GM12875 (cell line): ENCODE measurements around the gene SMAP1.
"Not testable (repeated sequence)": the region's sequence is repeated elsewhere in the genome, so short reads cannot be mapped to it uniquely, and the experiment has no call there.

Experiments
- H3K4me3 ChIP-seq: one replicate; pipeline ENCODE4 v1.5.1; 2011; ENCODE audit warnings: low read depth, low read length, control low read depth
- TF ChIP-seq, protein P1 (sequence below): IDR thresholded peaks from 2 replicates; pipeline ENCODE4 v1.5.1; 2011; ENCODE audit warnings: low read depth, mild to moderate bottlenecking, control low read depth, inconsistent platforms, low read length, moderate library complexity, borderline replicate concordance; ENCODE audit not compliant: insufficient read depth

SMAP1 gene

DNA sequence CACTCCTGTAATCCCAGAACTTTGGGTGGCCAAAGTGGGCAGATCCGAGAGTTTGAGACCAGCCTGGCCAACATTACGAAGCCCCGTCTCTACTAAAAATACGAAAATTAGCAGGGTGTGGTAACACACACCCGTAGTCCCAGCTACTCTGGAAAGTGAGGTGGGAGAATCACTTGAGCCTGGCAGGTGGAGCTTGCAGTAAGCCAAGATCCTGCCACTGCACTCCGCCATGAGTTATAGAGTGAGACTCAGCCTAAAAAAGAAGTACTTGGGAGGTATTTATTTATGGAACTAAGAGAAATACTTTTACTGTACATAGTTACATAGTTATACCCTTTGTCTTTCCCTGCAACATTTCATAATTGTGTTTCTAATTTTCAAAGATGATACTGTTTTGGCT, 67.8 kb downstream of the SMAP1 start:
- H3K4me3 ChIP-seq = no peak overlapping the region
- TF ChIP-seq, protein P1, sequence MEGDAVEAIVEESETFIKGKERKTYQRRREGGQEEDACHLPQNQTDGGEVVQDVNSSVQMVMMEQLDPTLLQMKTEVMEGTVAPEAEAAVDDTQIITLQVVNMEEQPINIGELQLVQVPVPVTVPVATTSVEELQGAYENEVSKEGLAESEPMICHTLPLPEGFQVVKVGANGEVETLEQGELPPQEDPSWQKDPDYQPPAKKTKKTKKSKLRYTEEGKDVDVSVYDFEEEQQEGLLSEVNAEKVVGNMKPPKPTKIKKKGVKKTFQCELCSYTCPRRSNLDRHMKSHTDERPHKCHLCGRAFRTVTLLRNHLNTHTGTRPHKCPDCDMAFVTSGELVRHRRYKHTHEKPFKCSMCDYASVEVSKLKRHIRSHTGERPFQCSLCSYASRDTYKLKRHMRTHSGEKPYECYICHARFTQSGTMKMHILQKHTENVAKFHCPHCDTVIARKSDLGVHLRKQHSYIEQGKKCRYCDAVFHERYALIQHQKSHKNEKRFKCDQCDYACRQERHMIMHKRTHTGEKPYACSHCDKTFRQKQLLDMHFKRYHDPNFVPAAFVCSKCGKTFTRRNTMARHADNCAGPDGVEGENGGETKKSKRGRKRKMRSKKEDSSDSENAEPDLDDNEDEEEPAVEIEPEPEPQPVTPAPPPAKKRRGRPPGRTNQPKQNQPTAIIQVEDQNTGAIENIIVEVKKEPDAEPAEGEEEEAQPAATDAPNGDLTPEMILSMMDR = no peak

DNA sequence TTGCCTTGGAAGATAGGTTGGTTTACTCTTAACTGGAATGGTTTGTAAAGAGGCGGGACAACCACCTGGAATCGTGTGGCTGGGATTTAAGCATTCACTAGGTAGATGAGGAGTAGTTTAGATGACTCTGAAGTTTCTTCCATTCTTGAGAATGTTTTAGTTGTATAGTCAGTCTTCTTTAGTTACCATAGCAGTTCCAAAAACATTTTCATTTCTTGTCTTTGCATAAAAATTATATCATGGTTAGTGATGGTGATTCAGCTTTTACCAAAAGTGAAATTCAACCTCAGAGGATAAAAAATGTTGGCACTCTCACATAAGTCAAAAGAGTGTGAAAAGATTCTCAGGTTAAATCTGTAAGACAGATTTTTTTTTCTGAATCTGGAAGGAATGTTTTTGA, 70.3 kb downstream of the SMAP1 start:
- TF ChIP-seq, protein P1 = no peak
- no peak overlapping the region for H3K4me3 ChIP-seq

DNA sequence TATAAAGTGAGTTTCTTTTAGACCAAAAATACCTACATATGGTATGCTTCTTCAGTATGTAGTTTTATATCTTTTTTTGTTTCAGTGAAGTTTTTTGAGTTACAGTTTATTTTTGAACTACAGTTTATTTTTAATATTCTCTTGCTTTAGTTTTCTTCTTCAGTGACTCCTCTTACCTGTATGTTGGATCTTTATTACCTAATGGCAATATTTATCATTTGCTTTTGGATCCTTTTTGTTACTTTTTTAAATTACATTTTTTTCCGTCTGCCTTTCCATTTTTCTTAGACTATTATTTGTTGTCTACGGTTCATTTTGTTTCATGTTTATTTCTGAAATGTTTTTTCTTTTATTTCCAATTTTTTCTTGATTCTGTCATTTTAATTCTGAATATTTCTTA, 71.9 kb downstream of the SMAP1 start:
- no peak overlapping the region for H3K4me3 ChIP-seq
- TF ChIP-seq, protein P1 = no peak

DNA sequence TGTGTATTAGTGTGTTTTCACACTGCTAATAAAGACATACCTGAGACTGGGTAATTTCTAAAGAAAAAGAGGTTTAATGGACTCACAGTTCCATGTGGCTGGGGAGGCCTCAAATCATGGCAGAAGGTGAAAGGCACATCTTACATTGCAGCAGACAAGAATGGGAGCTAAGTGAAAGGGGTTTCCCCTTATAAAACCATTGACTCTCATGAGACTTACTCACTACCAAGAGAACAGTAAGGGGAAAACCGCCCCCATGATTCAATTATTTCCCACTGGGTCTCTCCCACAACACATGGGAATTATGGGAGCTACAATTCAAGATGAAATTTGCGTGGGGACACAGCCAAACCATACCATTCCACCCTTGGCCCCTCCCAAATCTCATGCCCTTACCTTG, 73.1 kb downstream of the SMAP1 start:
- not testable (repeated sequence) for H3K4me3 ChIP-seq

DNA sequence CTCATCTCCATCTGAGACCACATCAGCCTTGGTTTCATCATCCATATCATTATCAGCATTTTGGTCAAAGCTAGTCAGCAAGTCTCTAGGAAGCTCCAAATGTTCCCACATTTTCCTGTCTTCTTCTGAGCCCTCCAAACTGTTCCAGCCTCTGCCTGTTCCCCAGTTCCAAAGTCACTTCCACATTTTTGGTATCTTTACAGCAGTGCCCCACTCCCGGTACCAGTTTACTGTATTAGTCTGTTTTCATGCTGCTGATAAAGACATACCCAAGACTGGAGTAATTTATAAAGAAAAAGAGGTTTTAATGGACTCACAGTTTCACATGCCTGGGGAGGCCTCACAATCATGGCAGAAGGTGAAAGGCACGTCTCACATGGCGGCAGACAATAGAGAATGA, 74.8 kb downstream of the SMAP1 start:
- not testable (repeated sequence) for H3K4me3 ChIP-seq

DNA sequence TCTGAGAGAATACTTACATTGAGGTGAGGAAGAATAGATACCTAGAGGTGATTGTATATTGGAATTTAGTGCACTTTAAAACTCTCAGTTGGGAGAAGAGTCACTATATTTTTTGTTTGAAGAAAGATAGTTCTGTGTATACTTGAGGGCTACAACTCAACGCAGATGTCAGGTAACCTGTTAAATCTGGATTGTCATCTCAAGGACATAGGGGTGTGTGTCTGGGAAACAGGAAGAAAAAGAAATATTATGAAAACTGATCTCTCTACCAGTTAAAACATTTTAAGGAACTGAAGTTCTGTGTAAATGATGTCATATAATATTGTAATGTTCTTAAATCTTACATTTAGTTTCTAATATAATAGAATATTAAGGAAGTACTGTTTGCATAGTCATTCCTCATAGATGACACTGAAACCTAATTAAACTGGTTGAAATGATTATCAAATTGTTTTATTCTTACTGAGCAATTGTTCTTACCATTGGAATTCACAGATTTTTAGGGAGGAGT, 86.2 kb downstream of the SMAP1 start:
- TF ChIP-seq, protein P1 = no peak
- no peak overlapping the region for H3K4me3 ChIP-seq

DNA sequence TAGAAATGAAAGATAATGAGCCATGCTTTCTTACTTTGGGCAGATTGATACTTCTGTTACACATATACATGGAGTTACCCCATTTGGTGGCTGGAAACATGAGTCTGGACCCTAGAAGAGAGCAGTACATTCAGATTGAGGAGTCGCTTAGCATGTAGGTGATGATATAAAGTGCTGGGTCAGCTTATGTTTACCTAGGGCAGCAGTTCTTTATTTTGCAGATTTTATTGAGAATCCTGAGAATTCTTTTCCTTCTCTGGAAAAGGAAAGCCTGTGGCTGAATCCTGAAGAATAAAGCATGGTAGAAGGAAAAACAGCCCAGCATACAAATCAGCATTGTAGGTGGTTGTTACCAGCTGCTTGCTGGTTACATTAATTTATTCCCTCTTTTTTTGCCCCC, 91.2 kb downstream of the SMAP1 start:
- H3K4me3 ChIP-seq = no peak overlapping the region
- TF ChIP-seq, protein P1 = no peak

DNA sequence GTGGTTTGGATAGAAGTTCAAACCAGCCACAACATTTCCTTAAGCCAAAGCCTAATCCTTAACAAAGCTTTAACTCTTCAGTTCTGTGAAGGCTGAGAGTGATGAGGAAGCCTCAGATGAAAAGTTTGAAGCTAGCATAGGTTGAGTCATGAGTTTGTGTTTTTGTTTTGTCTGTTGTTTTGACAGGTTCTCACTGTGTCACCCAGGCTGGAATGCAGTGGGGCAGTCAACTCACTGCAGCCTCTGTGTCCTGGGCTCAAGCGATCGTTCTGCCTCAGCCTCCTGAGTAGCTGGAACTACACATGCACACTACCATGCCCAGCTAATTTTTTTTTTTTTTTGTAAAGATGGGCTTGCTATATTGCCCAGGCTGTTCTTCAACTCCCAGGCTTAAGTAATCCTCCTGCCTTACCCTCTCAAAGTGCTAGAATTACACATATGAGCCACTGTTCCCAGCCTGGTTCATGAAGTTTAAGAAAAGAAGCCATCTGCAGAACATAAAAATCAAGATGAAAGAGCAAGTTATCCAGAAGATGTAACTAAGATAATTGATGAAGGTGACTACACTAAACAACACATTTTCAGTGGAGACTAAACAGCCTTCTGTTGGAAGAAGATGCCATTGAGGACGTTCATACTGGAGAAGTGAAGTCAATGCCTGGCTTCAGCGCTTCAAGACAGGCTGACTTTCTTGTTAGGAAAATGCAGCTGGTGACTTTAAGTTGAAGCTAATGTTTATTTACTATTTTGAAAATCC, 96.2 kb downstream of the SMAP1 start:
- no peak overlapping the region for H3K4me3 ChIP-seq
- TF ChIP-seq, protein P1 = no peak
